GM18505 (cell line): ENCODE data around the gene SMYD4.
"Not testable (repeated sequence)": the region's sequence is repeated elsewhere in the genome, so short reads cannot be mapped to it uniquely, and the experiment has no call there.

Experiments used
- ATAC-seq: cut with Tn5 transposase; IDR thresholded peaks from one replicate; pipeline ENCODE4 v1.9.1; 2021; ENCODE audit not compliant: unreplicated experiment
- POLR2A ChIP-seq: IDR thresholded peaks from 4 replicates; pipeline ENCODE4 v1.6.1; 2011; ENCODE audit warnings: borderline replicate concordance; ENCODE audit not compliant: insufficient read depth, insufficient read length; ENCODE audit errors: extremely low read depth

Gene SMYD4

DNA sequence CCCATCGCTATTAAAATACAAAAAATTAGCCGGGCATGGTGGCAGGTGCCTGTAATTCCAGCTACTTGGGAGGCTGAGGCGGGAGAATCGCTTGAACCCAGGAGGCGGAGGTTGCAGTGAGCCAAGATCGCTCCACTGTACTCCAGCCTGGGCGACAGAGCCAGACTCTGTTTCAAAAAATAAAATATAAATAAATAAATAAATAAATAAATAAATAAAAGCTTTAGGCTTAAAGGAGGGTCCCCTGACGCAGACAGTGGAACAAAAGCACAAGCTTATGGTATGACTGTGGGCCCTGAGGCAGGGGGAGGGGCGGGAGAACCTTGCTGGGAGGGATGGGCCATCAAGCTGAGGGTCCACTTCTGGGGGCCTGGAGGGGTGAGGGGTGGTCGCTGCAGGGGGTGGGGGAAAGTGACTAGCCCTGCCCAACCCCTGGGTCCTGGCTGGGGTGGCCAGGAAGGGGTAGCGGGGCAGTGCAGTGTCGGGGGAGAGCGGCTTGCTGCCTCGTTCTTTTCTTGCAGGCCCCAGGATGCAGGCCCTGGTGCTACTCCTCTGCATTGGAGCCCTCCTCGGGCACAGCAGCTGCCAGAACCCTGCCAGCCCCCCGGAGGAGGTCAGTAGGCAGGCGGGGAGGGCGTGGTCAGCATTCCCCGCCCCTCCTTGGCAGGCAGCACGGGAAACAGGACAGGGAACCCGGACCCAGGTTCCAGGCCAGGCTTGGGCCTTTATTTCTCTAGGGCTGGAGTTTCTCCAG lies 63.1 kb downstream of the SMYD4 start:
- no peak for TF ChIP-seq POLR2A
- no peak for ATAC-seq

DNA sequence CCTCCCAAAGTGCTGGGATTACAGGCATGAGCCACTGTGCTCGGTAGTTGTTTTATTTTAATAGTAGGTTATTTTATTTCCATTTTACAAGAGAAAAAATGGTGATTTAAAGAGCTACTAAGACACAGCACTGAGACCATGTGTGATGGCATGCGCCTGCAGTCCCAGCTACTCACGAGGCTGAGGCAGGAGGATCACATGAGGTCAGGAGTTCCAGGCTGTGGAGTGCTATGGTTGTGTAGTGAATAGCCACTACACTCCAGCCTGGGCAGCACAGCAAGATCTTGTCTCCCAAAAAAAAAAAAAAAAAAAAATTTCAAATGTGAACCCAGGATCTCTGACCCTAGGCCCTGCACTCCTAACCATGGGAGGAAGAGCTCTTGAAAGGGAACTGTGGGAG lies 64.1 kb downstream of the SMYD4 start:
- no peak for TF ChIP-seq POLR2A
- no peak for ATAC-seq

- not testable (repeated sequence) for ATAC-seq
These were observed 65.0 kb downstream of the SMYD4 start for GRCh38 chr17:1764705-1765104.

DNA sequence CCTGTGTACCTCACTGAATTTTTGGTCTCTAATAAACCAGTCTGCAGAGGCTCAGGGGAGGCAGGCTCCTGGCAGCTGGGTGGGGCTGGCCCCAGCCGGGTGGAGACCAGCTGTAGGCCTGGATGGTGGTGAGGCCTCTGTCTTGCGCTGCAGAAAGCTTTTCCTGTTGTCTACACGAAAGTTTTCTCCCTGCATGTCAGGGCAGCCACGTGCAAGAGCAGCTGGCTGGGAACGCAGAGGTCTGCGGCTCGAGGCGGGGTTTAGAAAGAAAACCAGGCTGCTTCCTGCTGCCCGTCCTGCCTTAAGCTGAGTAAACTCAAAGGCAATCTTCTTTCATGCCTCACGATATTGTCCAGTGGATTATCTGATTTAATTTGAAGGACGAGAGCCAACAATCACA lies 65.4 kb downstream of the SMYD4 start:
- no peak for TF ChIP-seq POLR2A
- no peak for ATAC-seq

- ATAC-seq: no peak
- no peak for TF ChIP-seq POLR2A
These were observed 66.5 kb downstream of the SMYD4 start for GRCh38 chr17:1762901-1763898.

- no peak for ATAC-seq
- TF ChIP-seq POLR2A: no peak
These were observed 67.3 kb downstream of the SMYD4 start for GRCh38 chr17:1762233-1762900.

DNA sequence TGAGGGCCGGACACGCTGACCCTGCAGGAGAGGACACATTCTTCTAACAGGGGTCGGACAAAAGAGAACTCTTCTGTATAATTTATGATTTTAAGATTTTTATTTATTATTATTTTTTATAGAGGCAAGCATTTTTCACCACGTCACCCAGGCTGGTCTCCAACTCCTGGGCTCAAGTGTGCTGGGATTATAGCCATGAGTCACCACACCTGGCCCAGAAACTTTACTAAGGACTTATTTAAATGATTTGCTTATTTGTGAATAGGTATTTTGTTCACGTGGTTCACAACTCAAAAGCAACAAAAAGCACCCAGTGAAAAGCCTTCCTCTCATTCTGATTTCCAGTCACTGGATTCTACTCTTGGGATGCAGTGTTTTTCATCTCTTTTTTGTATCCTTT lies 70.2 kb downstream of the SMYD4 start:
- no peak for TF ChIP-seq POLR2A
- no peak for ATAC-seq

GRCh38 chr17:1758807-1759206 lies 70.9 kb downstream of the SMYD4 start:
- no peak for ATAC-seq
- no peak for TF ChIP-seq POLR2A

DNA sequence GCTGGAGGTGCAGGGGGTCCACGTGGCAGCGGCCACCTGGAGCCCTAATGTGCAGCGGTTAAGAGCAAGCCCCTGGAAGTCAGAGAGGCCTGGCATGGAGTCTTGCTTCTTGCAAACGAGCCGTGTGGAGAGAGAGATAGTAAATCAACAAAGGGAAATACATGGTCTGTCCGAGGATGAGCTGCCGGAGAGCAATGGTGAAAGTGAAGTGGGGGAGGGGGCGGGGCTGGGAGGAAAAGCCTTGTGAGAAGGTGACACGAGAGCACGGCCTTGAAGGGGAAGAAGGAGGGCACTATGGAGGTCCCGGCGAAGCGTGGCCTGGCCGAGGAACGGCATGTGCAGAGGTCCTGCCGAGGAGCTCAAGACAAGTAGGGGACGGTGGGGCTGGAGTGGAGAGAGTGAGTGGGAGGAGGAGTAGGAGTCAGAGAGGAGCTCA lies 73.9 kb downstream of the SMYD4 start:
- ATAC-seq: no peak
- no peak for TF ChIP-seq POLR2A

GRCh38 chr17:1755252-1755826 lies 74.4 kb downstream of the SMYD4 start:
- no peak for TF ChIP-seq POLR2A
- no peak for ATAC-seq

DNA sequence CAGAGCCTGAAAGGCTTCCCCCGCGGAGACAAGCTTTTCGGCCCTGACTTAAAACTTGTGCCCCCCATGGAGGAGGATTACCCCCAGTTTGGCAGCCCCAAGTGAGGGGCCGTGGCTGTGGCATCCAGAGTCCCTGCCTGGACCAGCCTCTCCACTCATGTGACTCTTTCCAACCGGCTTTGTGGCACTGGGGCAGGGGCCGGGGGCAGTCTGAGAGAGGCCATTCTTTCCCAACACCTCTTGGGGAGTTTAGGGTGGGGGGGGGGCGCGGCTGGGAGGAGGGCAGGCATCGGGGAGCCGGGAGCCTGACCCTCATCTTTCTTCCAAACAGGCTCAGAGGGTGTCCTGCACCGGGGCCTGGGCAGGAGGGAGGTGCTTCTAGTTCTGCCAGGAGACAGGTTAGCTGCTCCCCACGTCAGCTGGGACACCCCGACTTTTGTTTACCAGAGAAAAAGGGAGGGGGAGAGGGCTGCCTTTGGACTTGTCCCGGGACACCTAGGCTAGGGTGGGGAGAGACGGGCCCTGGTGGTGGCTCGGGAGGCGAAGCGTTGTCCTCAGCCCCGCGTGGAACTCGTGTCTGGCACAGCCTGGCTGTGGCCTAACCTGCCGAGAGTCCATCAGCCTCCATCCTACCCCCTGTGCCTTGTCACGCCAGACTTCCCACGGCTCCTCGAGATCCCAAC lies 75.1 kb downstream of the SMYD4 start:
- ATAC-seq: no peak
- no peak for TF ChIP-seq POLR2A

DNA sequence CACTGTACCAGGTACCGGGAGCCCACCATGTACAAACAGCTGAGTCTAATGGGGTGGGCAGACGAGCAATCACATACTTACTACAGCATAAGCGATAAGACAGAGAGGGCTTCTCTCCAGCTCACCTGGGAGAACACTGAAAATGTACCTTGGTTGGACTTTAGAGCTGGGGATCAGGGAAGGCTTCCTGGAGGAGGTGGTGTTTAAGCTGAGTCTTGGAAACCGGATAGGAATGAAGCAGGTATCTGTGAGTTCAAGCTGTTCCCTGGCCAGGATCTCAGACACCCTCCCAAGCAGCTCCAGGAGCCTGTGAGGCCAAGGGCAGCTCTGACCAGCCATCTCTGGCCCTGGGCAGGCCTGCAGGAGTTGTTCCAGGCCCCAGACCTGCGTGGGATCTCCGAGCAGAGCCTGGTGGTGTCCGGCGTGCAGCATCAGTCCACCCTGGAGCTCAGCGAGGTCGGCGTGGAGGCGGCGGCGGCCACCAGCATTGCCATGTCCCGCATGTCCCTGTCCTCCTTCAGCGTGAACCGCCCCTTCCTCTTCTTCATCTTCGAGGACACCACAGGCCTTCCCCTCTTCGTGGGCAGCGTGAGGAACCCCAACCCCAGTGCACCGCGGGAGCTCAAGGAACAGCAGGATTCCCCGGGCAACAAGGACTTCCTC lies 75.8 kb downstream of the SMYD4 start:
- no peak for ATAC-seq
- TF ChIP-seq POLR2A: no peak

DNA sequence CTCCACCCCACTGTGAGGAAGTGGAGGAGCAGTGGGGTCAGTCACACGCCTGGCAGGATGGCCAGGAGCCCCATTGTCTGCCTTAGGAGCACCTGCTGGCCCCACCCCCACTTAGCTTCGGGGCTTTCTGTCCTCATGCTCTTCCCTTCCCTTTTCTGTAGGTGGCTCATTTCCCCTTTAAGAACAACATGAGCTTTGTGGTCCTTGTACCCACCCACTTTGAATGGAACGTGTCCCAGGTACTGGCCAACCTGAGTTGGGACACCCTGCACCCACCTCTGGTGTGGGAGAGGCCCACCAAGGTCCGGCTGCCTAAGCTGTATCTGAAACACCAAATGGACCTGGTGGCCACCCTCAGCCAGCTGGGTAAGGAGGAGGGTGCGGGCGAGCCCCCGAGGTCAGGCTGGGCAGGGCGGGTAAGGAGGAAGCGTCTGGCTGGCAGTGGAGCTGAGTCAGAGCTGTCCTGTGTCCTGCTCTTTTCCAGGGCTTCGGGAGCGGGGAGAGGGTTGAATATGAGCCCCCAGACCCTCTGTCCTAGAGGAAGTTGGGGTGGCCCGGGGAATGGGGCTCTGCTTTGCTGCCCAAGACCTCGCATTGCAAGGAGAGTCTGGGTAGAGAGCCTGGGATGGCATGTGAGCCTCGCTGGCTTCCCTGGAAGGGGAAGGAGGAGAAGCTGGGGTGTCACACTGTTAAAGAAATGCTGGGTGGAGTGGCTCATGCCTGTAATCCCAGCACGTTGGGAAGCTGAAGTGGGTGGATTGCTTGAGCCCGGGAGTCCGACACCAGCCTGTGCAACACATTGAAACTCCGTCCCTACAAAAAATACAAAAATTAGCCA lies 77.1 kb downstream of the SMYD4 start:
- no peak for ATAC-seq
- no peak for TF ChIP-seq POLR2A
